ENCODE results near the gene WNT1.

The WNT1 gene

GRCh38 chr12:48980389-48980952 lies 2.3 kb downstream of the WNT1 start:
- no peaks in the 10 kb centered on the region for H4K20me1 ChIP-seq (ENCODE audit: insufficient read depth, low read length)
- H3K4me1 ChIP-seq (ENCODE audit: insufficient read depth, low read length, severe bottlenecking): peaks cover 35% of the 10 kb centered on the region
- no peak overlapping the region for H3K27ac ChIP-seq (ENCODE audit: low read depth, low read length, poor library complexity, severe bottlenecking)
- H3K79me2 ChIP-seq (ENCODE audit: insufficient read depth, low read length): no peaks in the 10 kb centered on the region
- H2AFZ ChIP-seq (ENCODE audit: low read length): no peak overlapping the region
- no peaks in the 10 kb centered on the region; the same call in 1 of the 2 replicates for H3K27me3 ChIP-seq (ENCODE audit: insufficient read depth, low read length)
- H3K9ac ChIP-seq (ENCODE audit: low read length): no peak overlapping the region
- TF ChIP-seq EZH2 (IDR thresholded peaks at IDR 0.05; ENCODE audit: borderline replicate concordance, low read length) (no peak), CTCF (IDR thresholded peaks at IDR 0.05; ENCODE audit: low read length) (peak; percentile 31; the same call in 1 of the 2 replicates)
- H3F3A ChIP-seq (ENCODE audit: insufficient read depth, low read length): no peaks in the 10 kb centered on the region
- peak overlapping the region; percentile 55 for H3K4me2 ChIP-seq (ENCODE audit: low read length)
- H3K36me3 ChIP-seq (ENCODE audit: insufficient read depth, low read length): no peaks in the 10 kb centered on the region
- no peaks in the 10 kb centered on the region for H3K9me3 ChIP-seq (ENCODE audit: low read length)
- peak overlapping the region; percentile 39 for H3K4me3 ChIP-seq (ENCODE audit: low read depth, low read length, poor library complexity, severe bottlenecking)
- H3K9me2 ChIP-seq (ENCODE audit: low read depth, low read length): no peaks in the 10 kb centered on the region

GRCh38 chr12:48980953-48981756 lies 3.0 kb downstream of the WNT1 start:
- peak overlapping the region; percentile 39 for H3K4me3 ChIP-seq (ENCODE audit: low read depth, low read length, poor library complexity, severe bottlenecking)
- H4K20me1 ChIP-seq (ENCODE audit: insufficient read depth, low read length): no peaks in the 10 kb centered on the region
- no peak overlapping the region for H3K9ac ChIP-seq (ENCODE audit: low read length)

GRCh38 chr12:48981757-48982157 lies 3.6 kb downstream of the WNT1 start:
- Histone ChIP-seq H3K4me3 (ENCODE audit: low read depth, low read length, poor library complexity, severe bottlenecking) (no peak overlapping the region), H3K9ac (ENCODE audit: low read length) (no peak overlapping the region), H3F3A (ENCODE audit: insufficient read depth, low read length) (no peaks in the 10 kb centered on the region), H4K20me1 (ENCODE audit: insufficient read depth, low read length) (no peaks in the 10 kb centered on the region), H3K4me2 (ENCODE audit: low read length) (peak overlapping the region; percentile 55; the same call in 1 of the 2 replicates), H3K27me3 (ENCODE audit: insufficient read depth, low read length) (no peaks in the 10 kb centered on the region; the same call in none of the 2 replicates), H3K9me2 (ENCODE audit: low read depth, low read length) (no peaks in the 10 kb centered on the region), H3K9me3 (ENCODE audit: low read length) (no peaks in the 10 kb centered on the region), H3K4me1 (ENCODE audit: insufficient read depth, low read length, severe bottlenecking) (peaks cover 35% of the 10 kb centered on the region), H2AFZ (ENCODE audit: low read length) (no peak overlapping the region), H3K79me2 (ENCODE audit: insufficient read depth, low read length) (no peaks in the 10 kb centered on the region), H3K36me3 (ENCODE audit: insufficient read depth, low read length) (no peaks in the 10 kb centered on the region), H3K27ac (ENCODE audit: low read depth, low read length, poor library complexity, severe bottlenecking) (no peak overlapping the region)
- TF ChIP-seq EZH2 (IDR thresholded peaks at IDR 0.05; ENCODE audit: borderline replicate concordance, low read length) (no peak), CTCF (IDR thresholded peaks at IDR 0.05; ENCODE audit: low read length) (no peak)

More at GRCh38 chr12:48980953-48981756, 3.0 kb downstream of the WNT1 start:
- H2AFZ ChIP-seq (ENCODE audit: low read length): no peak overlapping the region
- H3F3A ChIP-seq (ENCODE audit: insufficient read depth, low read length): no peaks in the 10 kb centered on the region
- H3K4me1 ChIP-seq (ENCODE audit: insufficient read depth, low read length, severe bottlenecking): peaks cover 35% of the 10 kb centered on the region
- H3K9me3 ChIP-seq (ENCODE audit: low read length): no peaks in the 10 kb centered on the region
- no peak overlapping the region for H3K27ac ChIP-seq (ENCODE audit: low read depth, low read length, poor library complexity, severe bottlenecking)
- no peaks in the 10 kb centered on the region; the same call in 1 of the 2 replicates for H3K27me3 ChIP-seq (ENCODE audit: insufficient read depth, low read length)
- no peaks in the 10 kb centered on the region for H3K9me2 ChIP-seq (ENCODE audit: low read depth, low read length)
- peak overlapping the region; percentile 55 for H3K4me2 ChIP-seq (ENCODE audit: low read length)
- no peaks in the 10 kb centered on the region for H3K79me2 ChIP-seq (ENCODE audit: insufficient read depth, low read length)
- no peaks in the 10 kb centered on the region for H3K36me3 ChIP-seq (ENCODE audit: insufficient read depth, low read length)
- TF ChIP-seq CTCF (IDR thresholded peaks at IDR 0.05; ENCODE audit: low read length) (0 out of 2 replicates have a peak, but pooled peaks have one; percentile 5), EZH2 (IDR thresholded peaks at IDR 0.05; ENCODE audit: borderline replicate concordance, low read length) (no peak)
